Calu3 (cell line): ENCODE measurements around the gene ZBTB47. TPM values are rescaled to one million over a fixed set of nuclear protein-coding genes. Genes with fewer than 3 reads are reported as not detected.

ENCODE experiments used
- BruUV-seq: library from RNA; stranded (reverse); fragments of 400-500 nt; replicated peaks from 2 replicates; lab custom pipeline; 2021; lab: Mats Ljungman, UMichigan
- CTCF ChIA-PET: fragments of 300-600 bp; sonication (Branson Sonifier 250); formaldehyde crosslinking; loops from one replicate; lab custom pipeline; 2022; ENCODE audit warnings: antibody characterized with exemption; lab: Charles Lee
- DNase-seq: peaks from one replicate; pipeline ENCODE4 v3.0.0; 2022
- H3K27ac Mint-ChIP-seq: one replicate; pipeline ENCODE4 v1.8.0; 2022; ENCODE audit warnings: mixed read lengths; ENCODE audit not compliant: unreplicated experiment
- H3K27me3 Mint-ChIP-seq: one replicate; pipeline ENCODE4 v1.8.0; 2022; ENCODE audit warnings: mixed read lengths; ENCODE audit not compliant: unreplicated experiment
- H3K36me3 Mint-ChIP-seq: one replicate; pipeline ENCODE4 v1.8.0; 2022; ENCODE audit warnings: mild to moderate bottlenecking, moderate library complexity, mixed read lengths; ENCODE audit not compliant: insufficient read depth, unreplicated experiment
- H3K4me1 Mint-ChIP-seq: one replicate; pipeline ENCODE4 v1.8.0; 2022; ENCODE audit warnings: mild to moderate bottlenecking, low read depth, mixed read lengths; ENCODE audit not compliant: unreplicated experiment
- H3K4me3 Mint-ChIP-seq: one replicate; pipeline ENCODE4 v1.8.0; 2022; ENCODE audit warnings: mild to moderate bottlenecking, low read depth, moderate library complexity, mixed read lengths; ENCODE audit not compliant: unreplicated experiment
- H3K9me3 Mint-ChIP-seq: one replicate; pipeline ENCODE4 v1.8.0; 2022; ENCODE audit warnings: low read depth, mixed read lengths; ENCODE audit not compliant: unreplicated experiment
- CTCF ChIP-seq: fragments of 200-600 bp; IDR thresholded peaks from one replicate; pipeline ENCODE4 v1.8.0; 2022; ENCODE audit warnings: antibody characterized with exemption; ENCODE audit not compliant: unreplicated experiment
- intact Hi-C: fragments of 100-400 bp; cut with micrococcal nuclease; formaldehyde crosslinking; loops from one replicate; pipeline ENCODE4 v1.10.0; 2022; ENCODE audit not compliant: unreplicated experiment
- total RNA-seq: library from RNA; stranded (reverse); gene quantifications from 2 replicates; pipeline ENCODE4 v1.2.3, GENCODE V29; 2022

Gene ZBTB47
- total RNA-seq, 1 experiment from 2014 or later, result 7.2 TPM

- H3K36me3 Mint-ChIP-seq, result no peaks in the 10 kb centered on the region
- no peak for DNase-seq
- CTCF ChIA-PET, result no interaction called here
- no peak for TF ChIP-seq CTCF
- H3K9me3 Mint-ChIP-seq, result no peaks in the 10 kb centered on the region
- BruUV-seq, result no TSS peak
- intact Hi-C loops, result no loop called here
- H3K27me3 Mint-ChIP-seq, result no peaks in the 10 kb centered on the region
- no peak overlapping the region for H3K4me3 Mint-ChIP-seq
- H3K4me1 Mint-ChIP-seq, result peaks cover 6% of the 10 kb centered on the region
- H3K27ac Mint-ChIP-seq, result no peak overlapping the region
Measured at GRCh38 chr3:42680271-42680670, 26.8 kb downstream of the ZBTB47 start.

DNA sequence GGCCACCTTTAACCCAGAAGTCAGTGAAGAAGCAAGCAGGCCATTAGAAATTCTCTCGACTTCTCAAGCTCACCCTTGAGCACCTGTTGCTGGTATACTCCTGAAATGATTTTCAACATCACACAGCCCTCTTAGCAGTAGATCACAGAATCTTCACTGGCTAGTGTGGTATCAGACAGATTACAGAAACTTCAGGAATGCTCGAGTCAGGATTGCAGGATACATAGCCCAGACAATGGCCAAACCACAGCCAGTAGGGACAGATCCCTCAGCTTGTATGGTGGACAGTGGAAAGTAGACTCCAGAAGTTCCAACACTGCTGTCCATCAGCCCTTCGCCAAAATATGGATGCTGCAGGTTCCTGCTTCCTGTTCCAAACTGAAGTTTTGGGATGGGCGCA, 27.3 kb downstream of the ZBTB47 start:
- TF ChIP-seq CTCF, result no peak
- Mint-ChIP-seq H3K27ac (no peak overlapping the region), H3K36me3 (no peaks in the 10 kb centered on the region), H3K4me3 (no peak overlapping the region), H3K4me1 (peaks cover 6% of the 10 kb centered on the region), H3K27me3 (no peaks in the 10 kb centered on the region), H3K9me3 (no peaks in the 10 kb centered on the region)
- BruUV-seq, result no TSS peak
- CTCF ChIA-PET, result no interaction called here
- DNase-seq, result no peak
- intact Hi-C loops, result no loop called here

DNA sequence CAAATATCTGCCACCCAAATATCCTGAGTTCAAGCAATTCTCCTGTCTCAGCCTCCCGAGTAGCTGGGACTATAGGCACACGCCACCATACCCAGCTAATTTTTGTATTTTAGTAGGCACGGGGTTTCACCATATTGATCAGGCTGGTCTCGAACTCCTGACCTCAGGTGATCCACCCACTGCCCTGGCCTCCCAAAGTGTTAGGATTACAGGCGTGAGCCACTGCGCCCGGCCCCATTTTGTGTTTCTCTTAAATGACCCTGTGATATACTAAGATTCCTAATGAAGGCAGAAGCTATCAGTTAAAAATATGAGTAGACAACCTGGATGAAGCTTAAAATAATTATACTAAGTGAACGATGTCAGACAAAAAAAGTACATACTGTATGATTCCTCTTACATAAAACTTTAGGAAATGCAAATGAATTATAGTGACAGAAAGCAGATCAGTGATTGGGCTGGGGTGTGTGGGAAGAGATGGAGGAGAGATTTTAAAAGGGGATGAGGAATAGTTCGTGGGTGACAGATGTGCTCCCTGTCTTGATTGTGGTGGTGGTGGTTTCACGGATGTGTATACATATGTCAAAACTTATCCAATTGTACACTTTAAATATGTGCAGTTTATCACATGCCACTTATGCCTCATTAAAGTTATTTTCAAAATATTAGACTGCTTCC, 28.0 kb downstream of the ZBTB47 start:
- H3K9me3 Mint-ChIP-seq, result no peaks in the 10 kb centered on the region
- intact Hi-C loops, result no loop called here
- H3K4me3 Mint-ChIP-seq, result no peak overlapping the region
- BruUV-seq, result no TSS peak
- no peak for DNase-seq
- CTCF ChIA-PET, result no interaction called here
- TF ChIP-seq CTCF, result no peak
- H3K27me3 Mint-ChIP-seq, result no peaks in the 10 kb centered on the region
- H3K36me3 Mint-ChIP-seq, result no peaks in the 10 kb centered on the region
- H3K4me1 Mint-ChIP-seq, result peaks cover 6% of the 10 kb centered on the region
- no peak overlapping the region for H3K27ac Mint-ChIP-seq

- H3K27ac Mint-ChIP-seq, result no peak overlapping the region
- no peaks in the 10 kb centered on the region for H3K9me3 Mint-ChIP-seq
- DNase-seq, result no peak
- BruUV-seq, result no TSS peak
- no peak overlapping the region for H3K4me3 Mint-ChIP-seq
- no peaks in the 10 kb centered on the region for H3K27me3 Mint-ChIP-seq
- H3K36me3 Mint-ChIP-seq, result no peaks in the 10 kb centered on the region
- CTCF ChIA-PET, result no interaction called here
- H3K4me1 Mint-ChIP-seq, result peaks cover 6% of the 10 kb centered on the region
- TF ChIP-seq CTCF, result no peak
- intact Hi-C loops, result no loop called here
Measured at GRCh38 chr3:42682301-42683070, 29.0 kb downstream of the ZBTB47 start.
